RWPE1 (cell line): ENCODE results near the gene ARHGEF39.

Source experiments
- CTCF ChIA-PET: fragments of 350-600 bp; sonication (Branson Sonifier 250); formaldehyde crosslinking; extraction: SDS; loops from one replicate; lab custom pipeline; 2021; lab: Yijun Ruan, JAX
- POLR2A ChIA-PET: fragments of 400-600 bp; formaldehyde crosslinking; extraction: SDS; loops from one replicate; lab custom pipeline; 2020; ENCODE audit warnings: antibody characterized with exemption; ENCODE audit not compliant: low non-redundant PET; lab: Yijun Ruan, JAX
- DNase-seq: peaks from one replicate; pipeline ENCODE4 v3.0.0; 2012; ENCODE audit warnings: low spot score
- H3K27ac ChIP-seq: fragments of 450-650 bp; 2 replicates; pipeline ENCODE4 v1.5.1; 2017
- TF ChIP-seq, protein P1 (sequence below): fragments of 450-650 bp; conservative IDR thresholded peaks from 2 replicates; pipeline ENCODE4 v1.5.1; 2017; ENCODE audit warnings: low read depth, mild to moderate bottlenecking

ARHGEF39 gene

DNA sequence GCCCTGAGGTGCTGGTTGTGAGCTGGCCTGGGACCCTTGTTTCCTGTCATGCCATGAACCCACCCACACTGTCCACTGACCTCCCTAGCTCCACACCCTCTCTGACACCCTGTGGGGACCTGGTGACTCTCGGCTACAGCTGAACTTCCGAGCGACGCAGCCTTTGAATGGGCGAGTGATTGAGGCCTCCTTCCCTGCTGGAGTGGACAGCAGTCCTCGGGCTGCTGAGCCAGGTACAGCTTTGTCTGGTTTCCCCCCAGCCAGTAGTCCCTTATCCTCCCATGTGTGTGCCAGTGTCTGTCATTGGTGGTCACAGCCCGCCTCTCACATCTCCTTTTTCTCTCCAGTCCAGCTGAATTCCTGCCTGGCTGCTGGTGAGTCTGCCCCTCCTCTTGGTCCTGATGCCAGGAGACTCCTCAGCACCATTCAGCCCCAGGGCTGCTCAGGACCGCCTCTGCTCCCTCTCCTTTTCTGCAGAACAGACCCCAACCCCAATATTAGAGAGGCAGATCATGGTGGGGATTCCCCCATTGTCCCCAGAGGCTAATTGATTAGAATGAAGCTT, 14.9 kb upstream of the ARHGEF39 start:
- CTCF ChIA-PET = no interaction called here
- H3K27ac ChIP-seq = peak overlapping the region; percentile 20; the same call in 1 of the 2 replicates
- no peak for DNase-seq
- POLR2A ChIA-PET = interaction anchor here (0.8 kb wide), 1 partner anchor 9 kb away, joined by 3 read pairs; no protein-coding TSS in a partner anchor
- TF ChIP-seq, protein P1, sequence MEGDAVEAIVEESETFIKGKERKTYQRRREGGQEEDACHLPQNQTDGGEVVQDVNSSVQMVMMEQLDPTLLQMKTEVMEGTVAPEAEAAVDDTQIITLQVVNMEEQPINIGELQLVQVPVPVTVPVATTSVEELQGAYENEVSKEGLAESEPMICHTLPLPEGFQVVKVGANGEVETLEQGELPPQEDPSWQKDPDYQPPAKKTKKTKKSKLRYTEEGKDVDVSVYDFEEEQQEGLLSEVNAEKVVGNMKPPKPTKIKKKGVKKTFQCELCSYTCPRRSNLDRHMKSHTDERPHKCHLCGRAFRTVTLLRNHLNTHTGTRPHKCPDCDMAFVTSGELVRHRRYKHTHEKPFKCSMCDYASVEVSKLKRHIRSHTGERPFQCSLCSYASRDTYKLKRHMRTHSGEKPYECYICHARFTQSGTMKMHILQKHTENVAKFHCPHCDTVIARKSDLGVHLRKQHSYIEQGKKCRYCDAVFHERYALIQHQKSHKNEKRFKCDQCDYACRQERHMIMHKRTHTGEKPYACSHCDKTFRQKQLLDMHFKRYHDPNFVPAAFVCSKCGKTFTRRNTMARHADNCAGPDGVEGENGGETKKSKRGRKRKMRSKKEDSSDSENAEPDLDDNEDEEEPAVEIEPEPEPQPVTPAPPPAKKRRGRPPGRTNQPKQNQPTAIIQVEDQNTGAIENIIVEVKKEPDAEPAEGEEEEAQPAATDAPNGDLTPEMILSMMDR = no peak

DNA sequence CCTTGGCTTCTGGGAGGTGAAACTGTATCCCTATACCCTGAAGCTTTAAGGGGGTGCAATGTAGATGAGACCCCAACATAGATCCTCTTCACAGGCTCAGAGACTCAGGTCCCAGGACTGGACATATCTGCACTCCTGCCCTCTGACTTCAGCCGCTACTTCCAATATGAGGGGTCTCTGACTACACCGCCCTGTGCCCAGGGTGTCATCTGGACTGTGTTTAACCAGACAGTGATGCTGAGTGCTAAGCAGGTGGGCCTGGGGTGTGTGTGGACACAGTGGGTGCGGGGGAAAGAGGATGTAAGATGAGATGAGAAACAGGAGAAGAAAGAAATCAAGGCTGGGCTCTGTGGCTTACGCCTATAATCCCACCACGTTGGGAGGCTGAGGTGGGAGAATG, 14.1 kb upstream of the ARHGEF39 start:
- no peak for DNase-seq
- CTCF ChIA-PET = no interaction called here
- TF ChIP-seq, protein P1 = no peak
- no peak overlapping the region for H3K27ac ChIP-seq
- POLR2A ChIA-PET = interaction anchor here (0.8 kb wide), 1 partner anchor 10 kb away, joined by 3 read pairs; no protein-coding TSS in a partner anchor

DNA sequence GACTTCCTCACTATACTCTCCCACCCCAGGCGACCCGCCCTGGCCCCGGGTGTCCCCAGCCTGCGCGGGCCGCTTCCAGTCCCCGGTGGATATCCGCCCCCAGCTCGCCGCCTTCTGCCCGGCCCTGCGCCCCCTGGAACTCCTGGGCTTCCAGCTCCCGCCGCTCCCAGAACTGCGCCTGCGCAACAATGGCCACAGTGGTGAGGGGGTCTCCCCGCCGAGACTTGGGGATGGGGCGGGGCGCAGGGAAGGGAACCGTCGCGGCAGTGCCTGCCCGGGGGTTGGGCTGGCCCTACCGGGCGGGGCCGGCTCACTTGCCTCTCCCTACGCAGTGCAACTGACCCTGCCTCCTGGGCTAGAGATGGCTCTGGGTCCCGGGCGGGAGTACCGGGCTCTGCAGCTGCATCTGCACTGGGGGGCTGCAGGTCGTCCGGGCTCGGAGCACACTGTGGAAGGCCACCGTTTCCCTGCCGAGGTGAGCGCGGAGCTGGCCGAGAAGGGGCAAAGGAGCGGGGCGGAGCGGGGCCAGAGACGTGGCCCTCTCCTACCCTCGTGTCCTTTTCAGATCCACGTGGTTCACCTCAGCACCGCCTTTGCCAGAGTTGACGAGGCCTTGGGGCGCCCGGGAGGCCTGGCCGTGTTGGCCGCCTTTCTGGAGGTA, 10.9 kb upstream of the ARHGEF39 start:
- TF ChIP-seq, protein P1 = no peak
- ChIA-PET CTCF (interaction anchor here (0.9 kb wide), 1 partner anchor 39 kb away, joined by 3 read pairs; no protein-coding TSS in a partner anchor), POLR2A (no interaction called here)
- H3K27ac ChIP-seq = no peak overlapping the region
- DNase-seq = no peak

DNA sequence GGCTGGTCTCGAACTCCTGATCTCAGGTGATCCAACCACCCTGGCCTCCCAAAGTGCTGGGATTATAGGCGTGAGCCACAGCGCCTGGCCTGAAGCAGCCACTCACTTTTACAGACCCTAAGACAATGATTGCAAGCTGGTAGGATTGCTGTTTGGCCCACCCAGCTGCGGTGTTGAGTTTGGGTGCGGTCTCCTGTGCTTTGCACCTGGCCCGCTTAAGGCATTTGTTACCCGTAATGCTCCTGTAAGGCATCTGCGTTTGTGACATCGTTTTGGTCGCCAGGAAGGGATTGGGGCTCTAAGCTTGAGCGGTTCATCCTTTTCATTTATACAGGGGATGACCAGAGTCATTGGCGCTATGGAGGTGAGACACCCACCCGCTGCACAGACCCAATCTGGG, 10.2 kb upstream of the ARHGEF39 start:
- no peak overlapping the region for H3K27ac ChIP-seq
- POLR2A ChIA-PET = no interaction called here
- TF ChIP-seq, protein P1 = no peak
- DNase-seq = no peak
- CTCF ChIA-PET = interaction anchor here (0.9 kb wide), 1 partner anchor 40 kb away, joined by 3 read pairs; no protein-coding TSS in a partner anchor

DNA sequence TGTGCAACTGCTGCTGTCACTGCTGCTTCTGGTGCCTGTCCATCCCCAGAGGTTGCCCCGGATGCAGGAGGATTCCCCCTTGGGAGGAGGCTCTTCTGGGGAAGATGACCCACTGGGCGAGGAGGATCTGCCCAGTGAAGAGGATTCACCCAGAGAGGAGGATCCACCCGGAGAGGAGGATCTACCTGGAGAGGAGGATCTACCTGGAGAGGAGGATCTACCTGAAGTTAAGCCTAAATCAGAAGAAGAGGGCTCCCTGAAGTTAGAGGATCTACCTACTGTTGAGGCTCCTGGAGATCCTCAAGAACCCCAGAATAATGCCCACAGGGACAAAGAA, 9.0 kb upstream of the ARHGEF39 start:
- TF ChIP-seq, protein P1 = no peak
- DNase-seq = no peak
- POLR2A ChIA-PET = interaction anchor here (1.5 kb wide), 1 partner anchor 9 kb away, joined by 6 read pairs; the partner anchor contains the start of gene ARHGEF39
- H3K27ac ChIP-seq = peak overlapping the region; percentile 65
- CTCF ChIA-PET = interaction anchor here (0.7 to 1.6 kb wide), 3 partner anchors 22 to 163 kb away, joined by 3 to 5 read pairs (median 3); no protein-coding TSS in a partner anchor

DNA sequence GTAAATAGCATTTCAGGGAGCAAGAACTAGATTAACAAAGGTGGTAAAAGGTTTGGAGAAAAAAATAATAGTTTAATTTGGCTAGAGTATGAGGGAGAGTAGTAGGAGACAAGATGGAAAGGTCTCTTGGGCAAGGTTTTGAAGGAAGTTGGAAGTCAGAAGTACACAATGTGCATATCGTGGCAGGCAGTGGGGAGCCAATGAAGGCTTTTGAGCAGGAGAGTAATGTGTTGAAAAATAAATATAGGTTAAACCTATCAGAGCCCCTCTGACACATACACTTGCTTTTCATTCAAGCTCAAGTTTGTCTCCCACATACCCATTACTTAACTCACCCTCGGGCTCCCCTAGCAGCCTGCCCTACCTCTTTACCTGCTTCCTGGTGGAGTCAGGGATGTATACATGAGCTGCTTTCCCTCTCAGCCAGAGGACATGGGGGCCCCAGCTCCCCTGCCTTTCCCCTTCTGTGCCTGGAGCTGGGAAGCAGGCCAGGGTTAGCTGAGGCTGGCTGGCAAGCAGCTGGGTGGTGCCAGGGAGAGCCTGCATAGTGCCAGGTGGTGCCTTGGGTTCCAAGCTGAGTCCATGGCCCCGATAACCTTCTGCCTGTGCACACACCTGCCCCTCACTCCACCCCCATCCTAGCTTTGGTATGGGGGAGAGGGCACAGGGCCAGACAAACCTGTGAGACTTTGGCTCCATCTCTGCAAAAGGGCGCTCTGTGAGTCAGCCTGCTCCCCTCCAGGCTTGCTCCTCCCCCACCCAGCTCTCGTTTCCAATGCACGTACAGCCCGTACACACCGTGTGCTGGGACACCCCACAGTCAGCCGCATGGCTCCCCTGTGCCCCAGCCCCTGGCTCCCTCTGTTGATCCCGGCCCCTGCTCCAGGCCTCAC, 8.4 kb upstream of the ARHGEF39 start, which contains the start of gene CA9:
CA9 (plus strand) TSS at position 797 of the 893 bp plus-strand sequence; CDS start at position 829, 32 bp downstream.
- H3K27ac ChIP-seq = peak within 1 kb of the TSS; percentile 65
- ChIA-PET POLR2A (interaction anchor here (1.5 kb wide), 1 partner anchor 8 kb away, joined by 6 read pairs; the partner anchor contains the start of gene ARHGEF39), CTCF (interaction anchor here (0.6 to 1.6 kb wide), 5 partner anchors 23 to 223 kb away, joined by 3 to 5 read pairs (median 4); no protein-coding TSS in a partner anchor)
- DNase-seq = peak; percentile 60
- TF ChIP-seq, protein P1 = no peak
